ENCODE results near the gene NRCAM.

The NRCAM gene

DNA sequence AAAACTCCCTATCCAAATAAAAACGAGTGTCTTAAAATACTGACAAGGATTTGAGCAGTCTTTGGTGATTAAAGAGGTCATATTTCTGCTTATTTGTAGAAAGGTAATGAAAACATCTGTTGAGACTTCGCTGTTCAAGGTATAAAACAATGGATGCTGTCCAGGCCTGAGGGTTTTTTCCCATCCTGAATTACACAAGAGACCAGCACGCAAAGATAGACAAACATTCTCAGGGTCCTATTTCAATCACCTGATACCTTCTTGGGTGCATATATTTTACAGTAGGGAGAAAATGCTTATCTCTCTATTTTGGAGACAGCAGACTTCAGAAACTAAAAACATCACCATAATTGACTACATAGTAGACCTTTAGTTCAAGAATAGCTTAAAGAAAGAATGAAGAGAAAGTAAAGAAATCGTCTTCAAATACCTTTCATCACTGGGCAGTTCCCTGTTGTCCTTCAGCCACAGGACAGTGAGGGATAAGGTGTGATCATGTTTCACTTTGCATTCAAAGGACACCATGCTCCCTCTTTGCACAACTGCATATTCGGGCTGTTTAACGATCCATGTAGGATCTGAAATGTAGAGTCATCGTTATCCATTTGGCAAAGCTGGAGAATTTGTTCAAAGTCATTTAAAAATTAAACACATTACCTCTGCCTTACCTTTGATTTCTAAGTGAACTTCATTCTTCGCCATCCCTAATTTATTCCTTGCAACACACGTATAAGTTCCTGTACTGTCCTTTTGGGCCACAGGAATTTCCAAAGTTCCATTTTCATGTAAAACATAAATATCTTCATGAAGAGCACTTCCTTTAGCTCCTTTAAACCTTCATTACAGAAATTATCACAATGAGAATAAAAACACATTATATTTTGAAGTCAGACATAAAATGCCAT, 262.4 kb downstream of the NRCAM start:
- DNase-seq, result no peak

DNA sequence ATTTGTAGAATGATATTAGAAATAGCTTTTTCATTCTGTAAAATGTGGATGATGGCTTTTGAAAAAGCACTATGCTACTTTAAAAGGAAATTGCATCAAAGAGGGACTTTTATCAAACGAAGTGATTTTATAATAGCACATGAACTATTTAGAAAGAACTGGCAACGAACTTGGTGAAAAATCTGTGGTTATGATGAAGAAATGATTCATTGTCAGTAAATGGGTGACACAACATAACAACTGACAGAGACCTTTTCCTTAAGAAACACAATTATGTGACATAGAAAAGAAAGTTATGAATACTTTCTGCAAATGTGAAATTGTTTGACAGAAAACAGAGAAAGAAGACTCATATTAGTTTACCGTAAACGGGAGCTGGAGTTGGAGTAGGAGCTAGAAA, 265.3 kb downstream of the NRCAM start:
- DNase-seq, result no peak

DNA sequence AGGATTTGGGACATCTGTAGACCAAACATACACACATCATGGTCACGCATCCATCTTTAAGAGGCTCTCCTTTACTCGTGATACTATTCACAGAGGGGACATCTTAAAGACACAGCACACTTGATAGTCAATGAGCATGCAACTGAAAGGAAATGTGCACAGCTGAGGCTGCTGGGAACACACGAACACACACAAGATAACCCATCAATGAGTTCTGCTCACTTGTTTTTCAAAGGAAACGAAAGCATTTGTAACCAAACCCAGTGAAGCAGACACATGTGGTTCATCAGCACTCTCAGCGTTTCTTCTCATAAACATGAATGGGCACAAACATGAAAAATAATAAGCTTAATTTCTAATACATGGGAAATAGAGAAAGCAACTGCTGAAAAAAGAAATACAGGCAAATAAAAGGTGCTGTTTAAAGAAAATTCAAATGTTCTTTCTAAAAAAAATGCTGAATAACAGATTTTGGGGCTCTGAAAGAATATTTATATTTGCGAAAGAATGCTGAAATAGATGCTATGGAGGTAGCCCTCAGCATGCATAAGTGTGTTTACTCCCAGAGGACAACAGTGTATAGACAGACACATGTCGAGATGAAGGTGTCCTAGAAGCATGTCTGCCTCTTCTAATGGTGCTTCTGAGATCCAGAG, 266.4 kb downstream of the NRCAM start:
- no peak for DNase-seq

DNA sequence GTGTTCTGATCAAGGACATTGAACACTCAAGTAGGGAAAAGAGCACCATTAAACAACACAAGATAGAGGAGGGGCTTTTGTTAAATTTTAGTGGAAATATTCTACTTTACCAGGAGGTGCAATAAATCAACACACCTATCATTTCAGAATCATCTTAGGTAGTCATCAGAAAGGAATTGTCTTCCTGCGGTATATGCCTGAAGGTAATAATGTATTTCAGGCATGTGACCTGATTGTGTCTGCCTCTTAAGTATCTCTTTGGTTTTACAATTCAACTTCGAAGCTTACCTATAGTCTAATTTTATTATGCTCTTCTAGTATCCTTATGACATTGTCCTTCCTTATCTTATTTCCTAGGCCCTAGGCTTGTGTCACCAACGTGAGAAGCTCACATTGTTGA, 267.5 kb downstream of the NRCAM start:
- DNase-seq, result no peak

DNA sequence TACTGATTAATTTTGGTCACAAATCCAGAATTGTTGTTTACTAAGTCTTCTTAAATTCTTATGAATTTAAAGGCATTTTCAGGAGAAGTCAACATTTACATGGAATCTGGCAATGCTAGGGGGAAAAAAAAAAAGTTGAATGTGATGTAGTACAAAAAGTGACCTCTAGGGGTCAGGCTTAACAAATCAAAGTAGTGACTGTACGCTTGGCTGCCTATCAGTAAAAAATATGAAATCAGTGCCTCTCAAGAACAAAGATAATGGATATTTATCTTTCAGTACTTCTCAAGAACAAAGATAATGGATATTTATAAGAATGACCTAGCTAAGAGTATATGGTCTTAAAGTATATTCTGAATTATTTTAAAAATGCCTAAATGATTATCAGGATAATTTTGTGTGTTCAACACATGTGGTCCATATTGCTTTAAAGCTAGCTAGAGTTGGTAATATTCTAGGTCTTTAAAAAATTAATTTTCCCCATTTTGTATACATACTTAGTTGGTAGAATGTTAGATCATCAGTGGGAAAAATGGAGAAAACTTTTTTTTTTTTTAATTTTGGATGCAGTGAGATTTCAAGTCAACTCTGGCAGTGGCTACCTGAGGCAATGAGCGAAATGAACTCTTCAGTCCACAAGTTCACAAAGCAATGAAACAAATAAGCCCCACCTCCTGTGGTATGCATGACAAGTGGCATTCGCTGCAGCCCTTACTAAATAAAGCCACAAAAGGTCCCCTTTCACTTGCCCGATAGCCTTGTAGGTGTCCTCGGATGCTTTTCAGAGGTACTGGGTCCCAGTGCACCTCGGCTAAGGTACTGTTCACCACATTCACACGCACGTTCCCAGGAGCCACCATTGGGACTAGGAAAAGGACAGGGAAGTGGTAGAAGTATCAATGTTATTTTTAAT, 274.9 kb downstream of the NRCAM start:
- no peak for DNase-seq

DNA sequence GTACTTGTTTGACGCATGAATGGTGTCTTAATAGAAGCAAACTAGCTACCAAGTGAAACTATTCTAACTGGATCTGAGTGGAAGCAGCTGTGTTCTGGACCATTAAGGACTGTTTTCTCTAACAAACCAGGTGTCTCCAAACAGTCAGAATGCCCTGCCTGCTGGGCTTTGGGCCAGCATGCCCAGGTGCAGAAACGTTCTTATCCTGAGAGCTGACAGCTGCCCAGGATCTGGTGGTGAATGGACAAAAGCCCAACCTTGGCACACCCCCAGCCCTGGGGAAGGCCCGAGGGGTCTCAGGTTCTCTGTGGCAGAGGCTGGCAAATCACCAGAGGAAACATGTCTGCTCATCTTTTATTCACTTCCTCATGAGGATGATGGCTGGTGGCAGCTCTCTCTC, 277.8 kb downstream of the NRCAM start:
- DNase-seq, result no peak

DNA sequence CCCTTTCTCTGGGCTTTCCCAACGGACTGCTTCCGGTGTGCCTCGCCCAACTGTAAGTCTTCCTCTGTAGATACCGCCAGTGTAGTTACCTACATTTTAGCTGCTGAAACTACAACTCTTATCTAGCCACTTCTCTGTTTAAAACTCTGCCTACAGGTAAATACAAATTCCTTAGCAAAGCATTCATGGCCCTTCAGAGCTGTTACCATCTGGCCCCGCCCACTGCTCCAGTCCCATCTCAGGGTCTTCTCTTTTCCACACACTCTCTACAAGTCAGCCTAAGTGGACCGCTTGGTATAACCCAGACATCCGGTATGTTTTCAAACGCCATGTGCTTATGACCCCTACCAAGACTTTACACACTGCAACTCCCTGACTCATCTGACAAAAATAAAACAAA, 285.1 kb downstream of the NRCAM start:
- DNase-seq, result no peak

DNA sequence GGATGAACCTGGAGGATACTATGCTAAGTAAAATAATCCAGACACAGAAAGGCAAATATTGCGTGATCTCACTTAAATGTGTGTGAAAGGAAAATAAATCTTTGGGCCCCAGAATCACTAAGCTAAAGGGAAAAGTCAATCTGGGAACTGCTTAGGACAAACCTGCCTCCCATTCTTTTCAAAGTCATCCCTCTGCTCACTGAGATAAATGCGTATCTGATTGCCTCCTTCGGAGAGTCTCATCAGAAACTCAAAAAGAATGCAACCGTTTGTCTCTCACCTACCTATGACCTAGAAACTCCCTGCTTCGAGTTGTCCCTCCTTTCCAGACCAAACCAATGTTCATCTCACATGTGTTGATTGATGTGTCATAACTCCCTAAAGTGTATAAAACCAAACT, 286.0 kb downstream of the NRCAM start:
- no peak for DNase-seq

DNA sequence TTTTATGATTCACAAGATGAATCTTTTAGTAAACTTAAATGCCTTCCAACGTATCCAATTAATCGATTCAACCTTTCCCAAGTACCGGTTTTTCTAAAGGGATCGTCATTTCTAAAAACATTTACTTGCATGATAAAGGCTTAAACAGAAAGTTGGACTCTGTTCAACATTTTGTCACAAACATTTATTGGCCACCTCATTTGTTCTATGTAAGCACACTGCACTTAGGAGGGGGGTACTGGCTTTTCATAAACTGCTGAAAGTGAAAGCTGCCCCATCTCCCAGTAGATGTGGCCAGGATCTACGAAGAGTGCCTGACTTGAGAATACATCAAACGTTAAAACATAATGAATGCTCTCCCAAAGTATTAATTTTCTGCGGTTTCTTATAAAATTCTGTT, 288.8 kb downstream of the NRCAM start:
- DNase-seq, result no peak

DNA sequence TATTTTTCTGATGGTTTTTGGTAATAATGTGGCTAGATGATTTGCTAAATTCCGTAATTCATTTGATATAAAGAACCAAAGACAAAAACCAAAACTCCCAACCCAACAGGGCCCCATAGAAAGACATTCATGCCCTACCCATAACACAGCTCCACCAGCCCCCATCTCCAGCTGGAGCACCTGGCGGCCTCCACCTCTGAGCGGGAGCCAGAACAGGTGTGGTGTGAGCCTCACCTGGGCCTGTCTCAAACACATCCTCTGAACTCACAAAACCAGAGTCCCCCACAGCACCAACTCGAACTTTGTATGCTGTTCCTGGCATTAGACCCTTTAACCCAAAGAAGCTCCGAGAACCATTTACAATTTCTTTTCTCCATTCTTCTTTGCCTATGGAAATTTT, 289.5 kb downstream of the NRCAM start:
- DNase-seq, result no peak

DNA sequence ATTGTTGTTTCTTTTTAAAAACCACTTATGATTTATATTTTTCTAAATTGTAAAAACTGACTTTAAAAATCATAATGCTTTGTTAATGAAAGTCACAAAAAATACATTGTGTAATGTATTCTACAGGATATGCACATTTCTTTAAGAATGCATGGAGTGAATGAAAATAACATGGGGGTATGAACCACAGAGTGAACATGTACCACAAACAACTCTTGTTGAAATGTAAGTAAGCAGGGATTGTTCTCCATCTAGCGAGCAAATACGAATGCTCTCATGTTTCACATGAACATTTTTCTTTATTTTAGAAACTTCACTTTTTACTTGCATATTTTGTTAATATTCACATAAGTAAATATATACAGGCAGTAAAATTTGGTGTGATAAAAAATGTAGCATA, 290.5 kb downstream of the NRCAM start:
- DNase-seq, result no peak

DNA sequence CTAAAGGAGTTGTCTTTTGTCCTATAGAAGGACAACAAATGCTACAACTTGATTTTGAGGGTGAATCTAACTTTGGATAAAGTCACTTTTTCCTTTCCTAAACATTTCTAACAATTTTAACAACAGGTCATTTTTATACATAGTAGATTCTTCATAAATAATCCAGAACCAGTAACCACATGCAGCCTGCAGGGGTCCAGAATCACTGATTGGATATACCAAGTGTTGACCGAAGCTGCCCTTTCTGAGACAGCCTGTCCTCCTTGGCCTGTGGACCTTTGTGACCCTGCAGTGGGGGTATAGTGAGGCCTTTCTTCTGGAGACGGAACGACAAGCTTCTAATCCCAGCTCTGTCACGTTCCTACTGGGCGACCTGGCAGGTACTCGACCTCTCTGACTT, 291.3 kb downstream of the NRCAM start:
- no peak for DNase-seq

DNA sequence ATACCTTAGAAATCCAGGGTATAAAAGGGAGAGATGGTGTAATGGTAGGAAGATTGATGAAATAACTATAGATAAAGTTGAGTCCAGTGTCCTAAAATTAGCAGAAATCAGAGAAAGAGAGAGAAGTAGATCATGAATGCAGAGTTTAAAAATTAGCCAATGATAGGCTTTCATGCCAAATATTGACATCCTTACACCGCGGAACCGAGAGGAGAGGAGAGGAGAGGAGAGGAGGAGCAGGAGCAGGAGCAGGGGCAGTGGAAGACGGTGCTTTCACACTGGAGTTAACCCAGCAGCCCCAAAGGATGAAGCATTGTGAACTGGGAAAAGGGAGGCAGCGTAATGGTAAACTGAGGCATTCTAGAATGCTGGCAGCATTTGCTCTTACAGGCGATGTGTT, 291.9 kb downstream of the NRCAM start:
- DNase-seq, result no peak

DNA sequence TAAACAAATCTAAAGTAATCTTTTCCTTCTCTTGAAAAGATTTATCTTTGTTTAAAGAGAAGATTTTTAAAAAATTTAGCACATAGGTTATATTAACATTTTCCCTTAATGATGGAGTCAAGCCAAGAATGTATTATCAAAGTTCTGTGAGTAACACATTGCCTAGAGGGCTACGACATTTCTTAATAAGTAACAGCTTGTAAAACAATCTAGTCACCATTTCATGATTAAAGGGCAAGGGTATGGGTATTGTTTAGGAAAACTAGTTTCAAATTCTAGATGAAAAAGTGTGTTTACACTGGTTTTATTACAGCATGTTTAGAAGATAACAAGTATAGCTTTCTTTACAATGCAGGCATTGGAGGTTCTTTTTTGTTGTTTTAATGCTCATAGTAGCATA, 297.5 kb downstream of the NRCAM start:
- DNase-seq, result no peak

DNA sequence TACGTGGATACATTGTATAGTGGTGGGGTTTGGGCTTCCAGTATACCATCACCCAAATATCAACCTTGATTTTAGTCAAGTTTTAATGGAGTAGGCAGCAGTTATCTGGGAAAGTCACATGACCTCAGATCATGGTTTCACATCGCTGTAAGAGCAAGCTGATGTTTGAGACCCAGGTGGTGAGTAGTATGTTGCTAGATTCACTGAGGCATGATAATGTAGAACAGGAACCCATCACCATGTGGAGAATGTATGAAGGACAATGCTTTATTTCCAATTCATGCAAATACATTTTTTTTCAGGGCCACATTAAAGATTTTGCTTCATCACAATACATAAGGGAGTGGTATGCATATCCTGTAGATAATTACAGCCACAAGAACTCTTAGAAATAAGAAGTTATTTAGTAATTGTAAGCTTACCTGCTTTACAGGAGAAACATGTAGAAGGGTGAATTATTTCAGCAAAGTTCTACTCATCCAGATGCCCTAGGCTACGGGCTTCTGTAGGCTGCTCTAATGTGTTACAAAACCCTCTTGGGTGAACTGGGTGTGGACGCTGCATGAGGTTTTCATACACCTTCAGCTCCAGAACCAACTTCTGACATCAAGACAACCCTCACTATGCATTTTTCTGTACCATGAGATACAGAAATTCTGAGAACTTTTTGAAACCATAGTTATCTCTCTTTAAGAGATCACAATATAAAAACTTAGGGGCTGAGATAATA, 298.5 kb downstream of the NRCAM start:
- DNase-seq, result no peak

DNA sequence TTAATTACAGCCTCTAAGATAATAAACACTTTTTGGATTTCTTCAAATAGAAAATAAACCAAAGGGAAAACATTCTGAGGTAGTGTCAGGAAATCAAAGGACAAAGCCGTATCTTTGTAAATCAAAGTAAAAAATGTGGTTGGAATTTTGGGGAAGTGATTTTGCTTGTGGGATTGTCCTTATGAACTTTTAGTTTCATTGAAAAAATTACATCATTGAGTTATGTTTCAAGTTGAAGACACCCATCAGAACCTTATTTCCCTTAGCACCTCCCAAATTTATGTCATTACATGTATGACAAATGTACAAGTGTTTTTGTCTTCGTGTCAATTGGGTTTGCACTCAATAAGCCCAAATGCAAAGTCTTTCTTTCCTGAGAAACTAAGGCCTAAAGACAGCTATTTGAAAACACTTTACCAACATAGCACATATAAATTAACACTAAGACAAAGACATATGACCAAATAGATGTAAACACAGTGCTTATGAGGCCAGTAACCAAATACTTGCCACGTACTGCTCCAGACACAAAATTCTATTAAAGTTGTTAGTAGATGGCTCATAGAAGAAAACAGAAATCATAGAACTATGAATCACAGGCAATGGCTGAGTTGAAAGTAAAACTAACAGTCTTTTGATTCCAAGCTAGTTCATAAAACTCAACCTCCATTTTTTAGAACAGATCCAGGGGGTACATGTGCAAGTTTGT, 299.2 kb downstream of the NRCAM start:
- DNase-seq, result no peak

DNA sequence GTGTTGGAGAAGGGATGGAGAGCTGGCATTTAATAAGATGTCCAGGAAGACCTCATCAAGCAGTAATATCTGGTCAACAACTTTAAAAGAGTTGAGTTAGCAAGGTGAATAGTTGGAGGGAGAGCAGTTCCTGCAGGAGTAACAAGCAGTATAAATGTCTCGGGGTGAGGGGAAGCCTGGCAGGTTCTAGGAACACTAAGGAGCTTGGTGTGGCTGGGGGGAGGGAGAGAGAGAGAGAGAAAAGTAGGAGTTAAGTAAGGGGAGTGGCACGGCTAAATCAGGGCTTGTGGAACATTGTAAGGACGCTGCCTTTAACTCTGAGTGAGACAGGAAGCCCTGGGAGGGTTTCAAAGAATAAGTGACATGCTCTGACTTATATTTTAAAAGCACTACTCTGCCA, 304.0 kb downstream of the NRCAM start:
- DNase-seq, result no peak

DNA sequence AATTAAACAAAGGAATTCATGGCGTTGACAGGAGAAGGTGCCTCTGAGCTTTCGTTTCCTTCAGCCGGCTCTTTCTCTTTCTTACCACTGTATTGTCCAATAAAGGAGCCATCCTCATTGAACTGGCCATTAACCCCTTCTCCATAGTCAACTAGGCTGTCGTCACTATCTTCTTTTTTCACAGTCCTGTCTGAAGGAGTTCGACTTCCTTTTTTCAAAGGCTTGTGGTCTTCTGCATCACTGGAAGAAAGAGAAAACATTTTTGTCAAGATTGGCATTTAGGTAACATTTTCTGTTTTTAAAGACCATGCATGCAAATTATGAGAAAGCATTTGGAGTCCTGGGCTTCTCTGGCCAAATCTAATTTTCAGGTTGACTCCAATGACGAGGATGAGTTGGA, 306.3 kb downstream of the NRCAM start:
- no peak for DNase-seq

DNA sequence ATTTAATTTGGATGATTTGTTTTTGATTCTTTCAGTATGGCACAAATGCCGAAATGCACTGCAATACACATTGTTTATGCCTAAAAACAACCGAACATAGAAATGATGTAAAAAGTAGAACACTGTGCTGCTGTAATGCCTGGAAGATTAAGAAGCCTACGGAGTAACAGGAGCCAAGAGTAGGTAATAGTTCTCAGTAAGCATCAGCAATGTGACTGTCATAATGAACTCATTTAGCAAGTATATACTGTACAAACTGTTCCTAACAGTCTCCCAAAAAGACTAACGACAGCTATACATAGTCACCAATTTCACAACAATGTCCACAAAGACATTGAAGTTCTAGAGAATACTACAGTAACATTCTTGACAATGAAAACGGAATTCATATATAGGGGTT, 307.1 kb downstream of the NRCAM start:
- no peak for DNase-seq

DNA sequence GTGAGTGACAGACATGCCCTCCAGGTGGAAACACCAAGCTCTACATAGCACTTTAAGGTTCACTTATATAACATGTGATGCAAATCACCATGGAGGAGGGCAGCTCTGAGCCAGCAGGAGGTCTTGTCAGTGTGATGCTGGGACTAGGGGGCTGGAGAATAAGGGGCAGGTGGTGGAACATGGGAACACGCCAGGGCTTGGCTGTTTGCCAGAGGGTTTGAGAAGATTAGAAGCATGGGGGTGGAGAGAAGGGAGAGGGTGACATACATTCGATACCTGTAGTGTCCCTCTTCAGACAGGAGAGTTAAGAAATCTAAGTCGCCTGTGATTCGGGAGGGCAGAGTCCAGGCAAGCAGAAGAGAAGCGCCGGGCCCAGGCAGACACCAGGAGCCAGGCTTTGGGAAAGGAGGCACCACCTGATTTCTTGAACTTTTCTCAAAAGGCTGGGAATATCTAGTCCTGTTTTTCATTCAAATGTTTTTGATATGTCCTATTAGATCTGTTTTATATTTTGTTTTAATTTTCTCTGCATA, 309.1 kb downstream of the NRCAM start:
- DNase-seq, result no peak

DNA sequence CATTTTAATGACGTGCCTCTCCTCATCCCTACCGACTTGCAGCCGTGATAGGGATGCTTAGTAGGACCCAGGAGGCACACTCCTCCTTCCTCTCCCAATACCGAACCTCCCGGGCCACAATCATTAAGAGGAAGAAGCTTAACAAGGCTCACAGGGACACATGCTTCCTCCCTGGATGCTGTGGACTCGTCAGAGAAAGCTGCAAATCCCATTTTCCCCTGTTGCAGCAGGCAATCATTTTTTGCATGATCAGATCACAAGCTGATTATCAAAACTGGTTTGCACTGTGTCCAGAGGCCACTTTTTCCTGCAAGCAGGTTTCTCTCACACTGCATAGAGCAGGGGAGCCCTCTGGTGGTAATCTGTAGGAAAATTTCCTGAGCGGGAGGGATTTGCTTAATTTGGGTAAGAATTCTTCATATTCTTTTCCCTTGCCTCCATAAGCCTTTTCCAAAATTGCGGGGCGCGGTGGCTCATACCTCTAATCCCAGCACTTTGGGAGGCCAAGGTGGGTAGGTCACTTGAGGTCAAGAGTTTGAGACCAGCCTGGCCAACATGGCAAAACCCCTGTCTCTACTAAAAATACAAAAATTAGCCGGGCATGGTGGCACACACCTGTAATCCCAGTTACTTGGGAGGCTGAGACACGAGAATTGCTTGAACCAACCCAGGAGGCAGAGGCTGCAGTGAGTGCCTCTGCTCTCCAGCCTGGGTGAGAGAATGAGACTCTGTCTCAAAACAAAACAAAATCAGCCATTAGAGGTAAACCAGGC, 310.0 kb downstream of the NRCAM start:
- no peak for DNase-seq

Measured in activated naive CD4-positive, alpha-beta T cell (primary cell).